Measurements from ENCODE around the gene DNAJC5.

Gene DNAJC5

DNA sequence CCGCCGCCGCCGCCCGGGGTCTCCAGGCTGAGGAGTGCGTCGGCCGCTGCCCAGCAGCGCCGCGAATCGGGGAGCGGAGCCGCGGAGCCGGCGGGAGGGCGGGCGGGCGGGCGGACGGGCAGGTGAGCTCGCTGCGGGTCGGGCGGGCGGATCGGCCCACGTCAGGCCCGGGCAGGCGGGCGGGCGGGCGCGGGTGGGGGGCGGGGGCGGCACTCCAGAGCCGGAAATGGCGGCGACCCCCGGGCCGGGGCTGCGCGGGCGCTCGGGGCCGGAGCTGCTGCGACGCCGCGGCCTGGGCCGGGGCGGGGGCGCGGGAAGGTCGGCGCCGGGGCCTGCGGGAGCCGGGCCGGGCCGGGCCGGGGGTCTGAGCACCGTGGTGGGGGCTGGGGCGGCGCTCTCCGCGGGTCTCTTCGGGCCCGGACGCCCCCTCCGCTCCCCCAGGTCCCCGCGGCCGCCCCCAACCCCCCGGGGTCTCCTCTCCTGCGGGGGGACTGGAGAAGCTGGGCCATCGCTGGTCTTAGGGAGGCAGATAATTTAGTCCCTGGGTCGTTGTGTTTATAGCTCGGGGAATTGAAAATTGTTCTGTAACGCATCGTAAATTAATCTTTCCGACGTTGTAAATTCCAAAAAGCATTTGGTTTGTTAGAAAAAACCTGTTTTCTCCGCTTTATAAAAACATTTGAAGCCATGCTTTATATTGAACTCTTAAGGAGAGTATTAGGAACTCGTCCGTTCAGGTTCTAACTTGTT, 451 bp downstream of the DNAJC5 start:
- TF ChIP-seq, protein P1, sequence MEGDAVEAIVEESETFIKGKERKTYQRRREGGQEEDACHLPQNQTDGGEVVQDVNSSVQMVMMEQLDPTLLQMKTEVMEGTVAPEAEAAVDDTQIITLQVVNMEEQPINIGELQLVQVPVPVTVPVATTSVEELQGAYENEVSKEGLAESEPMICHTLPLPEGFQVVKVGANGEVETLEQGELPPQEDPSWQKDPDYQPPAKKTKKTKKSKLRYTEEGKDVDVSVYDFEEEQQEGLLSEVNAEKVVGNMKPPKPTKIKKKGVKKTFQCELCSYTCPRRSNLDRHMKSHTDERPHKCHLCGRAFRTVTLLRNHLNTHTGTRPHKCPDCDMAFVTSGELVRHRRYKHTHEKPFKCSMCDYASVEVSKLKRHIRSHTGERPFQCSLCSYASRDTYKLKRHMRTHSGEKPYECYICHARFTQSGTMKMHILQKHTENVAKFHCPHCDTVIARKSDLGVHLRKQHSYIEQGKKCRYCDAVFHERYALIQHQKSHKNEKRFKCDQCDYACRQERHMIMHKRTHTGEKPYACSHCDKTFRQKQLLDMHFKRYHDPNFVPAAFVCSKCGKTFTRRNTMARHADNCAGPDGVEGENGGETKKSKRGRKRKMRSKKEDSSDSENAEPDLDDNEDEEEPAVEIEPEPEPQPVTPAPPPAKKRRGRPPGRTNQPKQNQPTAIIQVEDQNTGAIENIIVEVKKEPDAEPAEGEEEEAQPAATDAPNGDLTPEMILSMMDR (IDR thresholded peaks at IDR 0.05), result no peak

DNA sequence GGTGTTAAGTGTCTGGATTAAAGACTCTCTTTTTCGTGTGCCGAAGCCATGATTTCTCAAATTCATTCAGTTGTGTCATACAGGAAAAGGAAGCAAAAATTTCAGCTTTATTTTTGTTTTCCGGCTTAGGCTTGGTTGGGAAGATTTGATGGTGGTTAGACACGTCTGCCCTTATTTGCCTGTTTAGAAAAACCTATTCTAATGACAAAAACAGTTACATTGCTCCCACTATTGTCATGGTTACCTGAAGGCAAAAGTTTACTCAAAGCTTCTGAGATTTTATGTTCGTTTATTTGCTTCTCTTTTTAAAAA, 982 bp downstream of the DNAJC5 start:
- TF ChIP-seq, protein P1 (IDR thresholded peaks at IDR 0.05), result no peak

DNA sequence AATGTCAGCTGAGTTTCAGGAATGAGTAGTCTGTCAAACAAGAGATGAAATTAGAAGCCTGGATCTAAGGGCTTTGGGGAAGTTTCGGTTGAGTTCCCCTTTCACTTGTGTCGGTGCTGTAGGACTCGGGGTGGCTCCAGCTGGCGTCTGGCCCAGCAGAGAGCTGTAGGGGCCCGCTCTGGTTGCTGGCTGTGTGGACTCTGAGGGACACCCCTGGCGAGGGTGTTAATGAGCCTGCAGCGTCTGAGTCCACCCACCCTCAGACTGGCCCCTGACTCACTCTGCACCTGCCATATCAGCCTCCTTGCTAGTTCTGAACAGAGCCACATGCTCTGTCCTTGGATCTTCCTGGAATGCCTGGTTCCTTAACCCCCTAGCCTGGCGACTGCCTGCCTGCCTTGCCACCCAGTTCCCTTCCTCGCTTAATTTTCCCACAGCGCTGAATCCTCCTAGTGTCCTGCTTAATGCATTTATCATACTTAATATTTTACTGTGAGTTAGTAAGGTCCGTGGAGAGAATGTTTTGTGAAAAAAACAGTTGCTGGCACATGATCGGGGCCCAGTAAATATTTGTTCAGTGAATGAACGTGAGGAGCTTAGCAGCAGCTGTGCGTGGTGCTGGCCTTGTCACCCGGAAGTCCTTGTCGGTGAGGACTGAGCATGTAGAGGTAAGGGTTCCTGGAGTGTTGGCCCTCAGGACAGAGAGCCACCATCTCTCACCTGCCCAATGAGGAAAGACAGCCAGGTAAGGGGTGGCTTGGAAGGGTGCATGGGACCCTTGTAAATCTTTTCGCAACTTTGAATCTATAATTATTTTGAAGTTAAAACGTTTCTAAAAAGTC, 1.6 kb downstream of the DNAJC5 start:
- TF ChIP-seq, protein P1 (IDR thresholded peaks at IDR 0.05), result no peak

DNA sequence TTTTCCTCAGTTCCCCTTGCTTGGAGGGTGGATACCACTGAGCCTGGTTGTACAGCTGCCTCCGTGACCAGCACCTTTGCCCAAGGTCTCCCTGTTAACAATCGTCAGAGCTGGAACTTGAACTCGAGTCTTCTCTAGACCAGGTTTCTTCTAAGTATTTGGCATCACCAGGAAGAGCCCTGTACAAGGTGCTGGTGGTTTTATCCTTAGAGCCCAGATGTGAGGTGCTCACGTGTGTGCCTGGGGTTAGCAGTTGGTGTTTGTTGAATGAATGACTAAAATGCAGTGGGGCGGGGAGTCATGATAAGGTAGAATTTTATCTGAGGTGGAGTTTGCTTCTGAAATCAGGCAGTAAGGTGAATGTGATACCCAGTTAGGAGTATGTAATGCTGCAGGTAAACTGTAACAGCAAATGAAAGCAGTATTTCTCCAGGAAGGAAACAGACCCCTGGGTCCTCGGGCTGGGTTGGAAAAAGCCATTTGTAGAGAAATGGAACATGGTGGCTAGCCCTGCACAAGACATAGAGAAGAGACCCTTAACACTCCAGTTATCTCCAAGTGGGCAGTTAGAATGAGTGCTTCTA, 3.1 kb downstream of the DNAJC5 start:
- TF ChIP-seq, protein P1 (IDR thresholded peaks at IDR 0.05), result no peak

DNA sequence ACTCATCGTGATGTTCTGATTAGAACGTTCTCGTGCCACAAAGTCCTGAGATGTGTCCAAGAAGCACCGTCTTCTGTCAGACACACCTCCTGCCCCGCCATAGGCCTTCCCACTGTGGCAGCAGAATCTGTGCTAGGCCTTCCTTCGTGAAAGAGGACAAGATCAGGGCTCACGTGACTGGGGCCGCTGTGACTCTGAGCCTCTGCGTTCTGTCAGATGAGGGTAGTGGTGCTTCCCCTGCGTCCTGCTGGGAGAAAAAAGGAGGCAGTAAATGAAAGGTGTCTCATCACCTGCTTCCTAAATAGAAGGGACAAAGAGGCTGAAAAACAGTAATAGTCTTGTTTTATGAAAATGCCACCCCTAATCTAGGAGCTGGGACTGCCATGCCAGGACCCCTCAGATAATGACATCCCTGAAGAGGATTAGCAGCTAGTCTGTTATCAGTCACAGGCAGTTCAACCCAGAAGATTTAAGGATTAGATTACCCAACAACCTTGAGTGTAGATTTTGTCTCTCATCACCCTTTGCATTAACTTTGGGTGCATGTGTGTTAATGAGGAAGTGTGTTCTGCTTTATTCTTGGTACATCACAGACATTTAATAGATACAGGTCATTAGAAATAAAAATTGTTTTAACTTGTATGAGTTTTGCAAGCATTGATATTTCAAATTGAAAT, 4.1 kb downstream of the DNAJC5 start:
- TF ChIP-seq, protein P1 (IDR thresholded peaks at IDR 0.05), result no peak

DNA sequence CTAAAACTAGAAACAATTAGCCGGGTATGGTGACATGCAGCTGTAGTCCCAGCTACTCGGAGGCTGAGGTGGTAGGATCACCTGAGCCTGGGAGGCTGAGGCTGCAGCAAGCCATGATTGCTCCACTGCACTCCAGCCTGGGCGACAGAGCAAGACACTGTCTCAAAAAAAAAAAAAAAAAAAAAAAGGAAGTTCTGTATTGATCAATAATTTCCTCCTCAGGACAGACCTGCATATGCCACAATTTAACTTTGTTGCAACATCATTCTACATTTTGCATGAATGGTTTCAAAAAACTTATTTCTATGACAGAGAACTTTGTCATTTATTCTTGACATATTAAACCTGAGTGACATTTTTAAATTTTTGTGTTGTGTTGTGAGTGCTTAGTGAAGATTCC, 5.5 kb downstream of the DNAJC5 start:
- TF ChIP-seq, protein P1 (IDR thresholded peaks at IDR 0.05), result no peak

DNA sequence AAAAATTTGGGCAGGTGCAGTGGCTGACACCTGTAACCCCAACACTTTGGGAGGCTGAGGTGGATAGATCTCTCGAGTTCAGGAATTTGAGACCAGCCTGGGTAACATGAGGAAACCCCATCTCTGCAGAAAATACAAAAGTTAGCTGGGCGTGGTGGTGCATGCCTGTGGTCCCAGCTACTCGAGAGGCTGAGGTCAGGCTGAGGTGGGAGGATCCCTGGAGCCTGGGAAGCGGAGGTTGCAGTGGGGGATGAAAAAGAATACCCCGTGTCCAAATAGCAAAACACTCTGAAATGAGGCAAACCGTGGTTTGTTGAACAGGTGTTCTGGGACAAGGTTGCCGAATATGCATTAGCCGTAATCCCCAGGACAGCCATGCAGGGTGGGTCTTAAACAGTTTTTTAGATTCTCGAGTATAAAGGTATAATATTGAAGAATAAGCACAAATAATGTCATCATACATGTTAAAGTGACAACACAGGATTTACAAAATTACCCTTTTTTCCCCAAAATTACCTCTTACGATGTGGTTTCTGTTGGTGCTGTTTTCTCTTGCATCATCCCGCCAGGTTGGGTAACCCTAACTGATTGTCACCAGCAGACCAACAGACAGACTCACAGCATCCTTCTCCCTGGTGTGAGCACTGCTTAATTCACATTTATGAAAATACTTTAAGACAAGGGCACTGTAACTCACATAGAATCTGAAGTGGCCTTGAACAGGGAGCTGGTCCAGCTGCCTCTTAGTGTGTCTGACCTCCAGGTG, 9.1 kb downstream of the DNAJC5 start:
- TF ChIP-seq, protein P1 (IDR thresholded peaks at IDR 0.05), result no peak

Measured in LNCAP (cell line).